H1 (cell line): ENCODE results near the gene OSBPL9. TPM values are rescaled to one million over a fixed set of nuclear protein-coding genes. Genes with fewer than 3 reads are reported as not detected.

Experiments used
- CTCF ChIA-PET: fragments of 300-600 bp; sonication (Branson Sonifier 250); formaldehyde crosslinking; loops from one replicate; lab custom pipeline; 2021; ENCODE audit not compliant: partially characterized antibody; lab: Charles Lee
- POLR2A ChIA-PET: fragments of 300-600 bp; sonication (Branson Sonifier 250); formaldehyde crosslinking; loops from one replicate; lab custom pipeline; 2021; ENCODE audit warnings: inconsistent platforms; ENCODE audit not compliant: partially characterized antibody; lab: Charles Lee
- DNase-seq, 2 experiments: peaks; one replicate each; pipeline versions ENCODE4 v3.0.0 to v3.0.0-alpha.2; 2010 to 2022; ENCODE audit warnings: low spot score in 2 of 2, low read depth in 1 of 2, mixed read lengths in 1 of 2
- FAIRE-seq: peaks from 2 replicates; lab custom pipeline; 2011; peaks lifted over from hg19 to GRCh38; lab: Jason Lieb, UNC
- H2AFZ ChIP-seq: 2 replicates; pipeline ENCODE4 v1.8.1; 2012; ENCODE audit warnings: low read length, inconsistent platforms
- H2AK5ac ChIP-seq: 2 replicates; pipeline ENCODE4 v1.6.1; 2013; ENCODE audit warnings: low read depth, low read length
- H2BK120ac ChIP-seq: replicated peaks from 2 replicates; pipeline ENCODE3; 2013; ENCODE audit warnings: low read depth, low read length, inconsistent platforms
- H2BK12ac ChIP-seq: 2 replicates; pipeline ENCODE4 v1.6.1; 2013; ENCODE audit warnings: low read depth, low read length
- H2BK15ac ChIP-seq: 2 replicates; pipeline ENCODE4 v1.6.1; 2013; ENCODE audit warnings: low read length
- H2BK20ac ChIP-seq: 2 replicates; pipeline ENCODE4 v1.6.1; 2013; ENCODE audit warnings: low read length
- H2BK5ac ChIP-seq: 2 replicates; pipeline ENCODE4 v1.6.1; 2013; ENCODE audit warnings: low read depth, low read length
- H3K14ac ChIP-seq: 2 replicates; pipeline ENCODE4 v1.6.1; 2013; ENCODE audit warnings: inconsistent platforms; ENCODE audit not compliant: insufficient read length
- H3K18ac ChIP-seq: 2 replicates; pipeline ENCODE4 v1.6.1; 2013; ENCODE audit warnings: low read length; ENCODE audit errors: extremely low read depth
- H3K23ac ChIP-seq: 2 replicates; pipeline ENCODE4 v1.6.1; 2013; ENCODE audit warnings: inconsistent platforms; ENCODE audit not compliant: insufficient read length
- H3K23me2 ChIP-seq: 2 replicates; pipeline ENCODE4 v1.6.1; 2013; ENCODE audit warnings: low read depth, low read length
- H3K27ac ChIP-seq: 2 replicates; pipeline ENCODE4 v1.6.1; 2011; ENCODE audit warnings: low read depth, low read length, inconsistent platforms
- H3K27me3 ChIP-seq, 4 experiments: replicated peaks in 1 of 4; 1 replicate in 1 of 4; 2 replicates in 3 of 4; pipeline versions ENCODE4 v1.6.1 to v1.8.1; 2011 to 2013; ENCODE audit warnings: low read length in 3 of 4, mild to moderate bottlenecking in 3 of 4, inconsistent platforms in 2 of 4, mixed read lengths in 2 of 4, moderate library complexity in 1 of 4; ENCODE audit not compliant: control insufficient read depth in 3 of 4, insufficient read depth in 3 of 4; ENCODE audit errors: extremely low read depth in 1 of 4
- H3K36me3 ChIP-seq, 4 experiments: 2 replicates each; pipeline versions ENCODE4 v1.6.1 to v1.8.1; 2011 to 2013; ENCODE audit warnings: mild to moderate bottlenecking in 4 of 4, low read length in 3 of 4, moderate library complexity in 2 of 4, control low read depth in 1 of 4, inconsistent platforms in 1 of 4; ENCODE audit not compliant: insufficient read depth in 4 of 4, control insufficient read depth in 2 of 4
- H3K4ac ChIP-seq: replicated peaks from 2 replicates; pipeline ENCODE3; 2013; ENCODE audit warnings: low read length, low read depth, mixed read lengths, inconsistent platforms; ENCODE audit not compliant: insufficient read length
- H3K4me1 ChIP-seq, 4 experiments: replicated peaks in 1 of 4; 1 replicate in 1 of 4; 2 replicates in 3 of 4; pipeline versions ENCODE4 v1.6.1 to v1.8.1; 2011 to 2013; ENCODE audit warnings: low read length in 3 of 4, inconsistent platforms in 2 of 4, mixed read lengths in 1 of 4; ENCODE audit not compliant: insufficient read depth in 4 of 4, control insufficient read depth in 3 of 4
- H3K4me2 ChIP-seq, 2 experiments: 2 replicates each; pipeline versions ENCODE4 v1.6.1 to v1.8.1; 2011 to 2013; ENCODE audit warnings: low read depth in 2 of 2, low read length in 2 of 2, control low read depth in 1 of 2, inconsistent platforms in 1 of 2, mild to moderate bottlenecking in 1 of 2; ENCODE audit not compliant: insufficient read depth in 1 of 2
- H3K4me3 ChIP-seq, 4 experiments: fragments of 200-600, 300-600 bp in 1 of 4; sonication (generic), shearing (Covaris generic), sonication (Bioruptor Twin) in 1 of 4; 2 replicates each; pipeline versions ENCODE4 v1.5.1 to v1.8.1; 2011 to 2016; ENCODE audit warnings: low read length in 4 of 4, low read depth in 3 of 4, control low read depth in 2 of 4, inconsistent platforms in 2 of 4, mild to moderate bottlenecking in 2 of 4, mixed read lengths in 1 of 4, moderate library complexity in 1 of 4; ENCODE audit not compliant: insufficient read depth in 2 of 4; ENCODE audit errors: extremely low read depth in 1 of 4
- H3K56ac ChIP-seq: replicated peaks from 2 replicates; pipeline ENCODE3; 2013; ENCODE audit warnings: low read depth, mild to moderate bottlenecking, mixed read lengths, low read length, inconsistent platforms; ENCODE audit not compliant: insufficient read length
- H3K79me1 ChIP-seq: 2 replicates; pipeline ENCODE4 v1.6.1; 2013; ENCODE audit warnings: low read depth, low read length, control low read depth
- H3K79me2 ChIP-seq, 2 experiments: 2 replicates each; pipeline versions ENCODE4 v1.6.1 to v1.8.1; 2012 to 2013; ENCODE audit warnings: low read length in 2 of 2, mild to moderate bottlenecking in 2 of 2, inconsistent platforms in 1 of 2; ENCODE audit not compliant: insufficient read depth in 2 of 2, control insufficient read depth in 1 of 2
- H3K9ac ChIP-seq, 4 experiments: replicated peaks in 1 of 4; 1 replicate in 1 of 4; 2 replicates in 3 of 4; pipeline versions ENCODE4 v1.6.1 to v1.8.1; 2011 to 2013; ENCODE audit warnings: low read depth in 3 of 4, low read length in 3 of 4, control low read depth in 2 of 4, mild to moderate bottlenecking in 2 of 4, moderate library complexity in 2 of 4, inconsistent platforms in 1 of 4; ENCODE audit errors: extremely low read depth in 1 of 4
- H3K9me3 ChIP-seq, 2 experiments: 2 replicates each; pipeline versions ENCODE4 v1.6.1 to v1.8.1; 2012 to 2013; ENCODE audit warnings: mild to moderate bottlenecking in 2 of 2, moderate library complexity in 2 of 2, control low read depth in 1 of 2, inconsistent platforms in 1 of 2, low read depth in 1 of 2, low read length in 1 of 2, mixed read lengths in 1 of 2; ENCODE audit not compliant: insufficient read depth in 2 of 2
- H4K20me1 ChIP-seq, 2 experiments: replicated peaks in 1 of 2; 2 replicates each; pipeline versions ENCODE3 to v1.8.1; 2011 to 2013; ENCODE audit warnings: inconsistent platforms in 2 of 2, low read length in 2 of 2, mild to moderate bottlenecking in 1 of 2; ENCODE audit not compliant: insufficient read depth in 2 of 2, control insufficient read depth in 1 of 2
- H4K5ac ChIP-seq: 2 replicates; pipeline ENCODE4 v1.6.1; 2013; ENCODE audit warnings: low read length, low read depth, mixed read lengths, inconsistent platforms; ENCODE audit not compliant: insufficient read length
- H4K8ac ChIP-seq: 2 replicates; pipeline ENCODE4 v1.8.0; 2013; ENCODE audit warnings: mild to moderate bottlenecking, moderate library complexity, low read length, inconsistent platforms; ENCODE audit not compliant: insufficient read depth; ENCODE audit errors: extremely low read depth
- H4K91ac ChIP-seq: replicated peaks from 2 replicates; pipeline ENCODE3; 2013; ENCODE audit warnings: low read length, mixed read lengths, inconsistent platforms; ENCODE audit not compliant: insufficient read length
- CEBPB ChIP-seq: IDR thresholded peaks from 2 replicates; pipeline ENCODE4 v1.6.1; 2012; ENCODE audit warnings: low read depth, low read length
- CREB1 ChIP-seq: IDR thresholded peaks from 2 replicates; pipeline ENCODE4 v1.6.1; 2012; ENCODE audit warnings: inconsistent platforms
- EZH2 ChIP-seq: fragments of 200-600 bp; sonication (generic); IDR thresholded peaks from 2 replicates; pipeline ENCODE4 v1.7.1; 2012; ENCODE audit warnings: low read depth, mild to moderate bottlenecking, moderate library complexity, low read length, inconsistent platforms; ENCODE audit not compliant: severe bottlenecking
- HDAC2 ChIP-seq, 2 experiments: fragments of 300-600 bp in 1 of 2; sonication (generic) in 1 of 2; IDR thresholded peaks; 2 replicates each; pipeline ENCODE4 v1.6.1; 2011 to 2012; ENCODE audit warnings: low read depth in 2 of 2, low read length in 2 of 2, mild to moderate bottlenecking in 2 of 2, moderate library complexity in 2 of 2, borderline replicate concordance in 1 of 2, inconsistent platforms in 1 of 2
- KDM4A ChIP-seq: IDR thresholded peaks from one replicate; pipeline ENCODE4 v1.7.1; 2012; ENCODE audit warnings: low read depth, mild to moderate bottlenecking, moderate library complexity, low read length, inconsistent platforms; ENCODE audit not compliant: severe bottlenecking
- MAFK ChIP-seq: IDR thresholded peaks from 2 replicates; pipeline ENCODE4 v1.6.1; 2012; ENCODE audit warnings: low read depth, mild to moderate bottlenecking, improper control_type of control experiment, low read length
- SP2 ChIP-seq: IDR thresholded peaks from 2 replicates; pipeline ENCODE4 v1.6.1; 2012; ENCODE audit warnings: mild to moderate bottlenecking, low read length, inconsistent platforms
- TAF1 ChIP-seq: IDR thresholded peaks from 2 replicates; pipeline ENCODE4 v1.6.1; 2011; ENCODE audit warnings: mild to moderate bottlenecking, low read depth, low read length
- WGBS, 2 experiments: shearing (Covaris generic) in 1 of 2; methylation state at CpG; one replicate each; pipeline versions ENCODE4 v1.1.6 to v1.1.7; 2013 to 2015; ENCODE audit warnings: low lambda C conversion rate in 2 of 2, mixed read lengths in 2 of 2, inconsistent platforms in 1 of 2, low coverage in 1 of 2, missing lambda C conversion rate in 1 of 2; ENCODE audit not compliant: insufficient replicate concordance in 2 of 2, insufficient coverage in 1 of 2, insufficient read length in 1 of 2; ENCODE audit errors: extremely low coverage in 1 of 2, missing lambda C conversion rate in 1 of 2; 5-methylcytosine and 5-hydroxymethylcytosine counted together
- polyA plus RNA-seq, 7 experiments: library from polyadenylated mRNA; depleted of rRNA in 3 of 7; stranded (reverse) in 5 of 7; unstranded in 2 of 7; fragments of >200 nt in 5 of 7; fragments of 200-250 nt in 2 of 7; gene quantifications; 1 replicate in 5 of 7; 2 replicates in 1 of 7; 4 replicates in 1 of 7; pipeline versions ENCODE4 v1.2.1 to v1.2.3, GENCODE V29; 2011 to 2013; ENCODE audit warnings: missing spikeins in 2 of 7, mixed read lengths in 2 of 7
- total RNA-seq: library from RNA; stranded (reverse); fragmentation: NEBNext Ultra II Directional; extraction: Animal tissue kit (Norgen Biotek cat#: 25700); gene quantifications from 2 replicates; pipeline ENCODE4 v1.2.1, GENCODE V29; 2021
- TF ChIP-seq, protein P1 (sequence below): IDR thresholded peaks from 2 replicates; pipeline ENCODE4 v1.6.1; 2011; ENCODE audit warnings: low read depth, mild to moderate bottlenecking, low read length; ENCODE audit not compliant: insufficient read depth

Gene OSBPL9
- total and polyA plus RNA-seq, 2 of the 8 experiments (the other 6 are each of a cell fraction or from before 2014, with no cell fraction given), result 58.2 to 71.6 TPM

DNA sequence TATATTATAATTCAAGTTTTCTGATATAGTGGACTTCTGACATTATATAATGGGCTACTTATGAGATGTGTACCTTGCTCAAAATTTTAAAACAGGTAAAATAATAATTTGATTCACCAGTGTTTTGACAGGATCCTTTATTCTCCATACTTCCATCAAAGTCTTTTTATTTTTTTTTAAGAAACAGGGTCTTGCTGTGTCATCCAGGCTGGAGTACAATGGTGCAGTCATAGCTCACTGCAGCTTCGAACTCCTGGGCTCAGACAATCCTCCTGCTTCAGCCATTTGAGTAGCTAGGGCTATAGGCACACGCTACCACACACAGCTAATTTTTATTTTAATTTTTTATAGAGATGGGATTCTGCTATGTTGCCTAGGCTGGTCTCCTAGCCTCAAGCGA lies 132.3 kb downstream of the OSBPL9 start:
- Histone ChIP-seq H3K56ac (no peak overlapping the region), H2BK15ac (no peak overlapping the region), H3K4me1 (no peaks in the 10 kb centered on the region; a peak in 1 of 7 replicates), H4K91ac (no peak overlapping the region), H3K9ac (no peak overlapping the region), H3K79me2 (no peaks in the 10 kb centered on the region), H3K14ac (no peak overlapping the region), H3K27me3 (no peaks in the 10 kb centered on the region), H3K27ac (no peak overlapping the region), H2BK120ac (no peak overlapping the region), H2BK12ac (no peak overlapping the region), H2AK5ac (no peak overlapping the region), H2BK20ac (no peak overlapping the region), H3K23me2 (no peaks in the 10 kb centered on the region), H4K5ac (no peak overlapping the region), H3K4me3 (no peak overlapping the region), H4K8ac (no peak overlapping the region), H3K23ac (no peak overlapping the region), H2BK5ac (no peak overlapping the region), H3K18ac (no peak overlapping the region), H3K36me3 (peaks cover 0 to 8% (median 1%) of the 10 kb centered on the region in 4 experiments; a peak in 3 of 8 replicates), H3K4ac (no peak overlapping the region), H2AFZ (no peak overlapping the region), H3K4me2 (no peak overlapping the region), H3K79me1 (no peaks in the 10 kb centered on the region; the same call in 1 of the 2 replicates), H3K9me3 (no peaks in the 10 kb centered on the region), H4K20me1 (no peaks in the 10 kb centered on the region)
- WGBS, 2 experiments, result 80% methylated on average over 3 of the region's 3 CpGs; no CpG with 5 or more reads in 1 of the 2 experiments
- FAIRE-seq, result peak; percentile 19
- ChIA-PET CTCF (interaction anchor here (0.9 to 2.5 kb wide), 3 partner anchors 17 to 83 kb away, joined by 4 to 12 read pairs (median 4); no protein-coding TSS in a partner anchor), POLR2A (no interaction called here)
- TF ChIP-seq MAFK (no peak), TAF1 (no peak), CEBPB (no peak), CREB1 (no peak), HDAC2 (IDR thresholded peaks at IDR 0.05; ENCODE audit: borderline replicate concordance in 1 of 2, low read depth in 2 of 2, low read length in 2 of 2) (no peak), KDM4A (no peak), EZH2 (no peak), SP2 (no peak)
- TF ChIP-seq, protein P1, sequence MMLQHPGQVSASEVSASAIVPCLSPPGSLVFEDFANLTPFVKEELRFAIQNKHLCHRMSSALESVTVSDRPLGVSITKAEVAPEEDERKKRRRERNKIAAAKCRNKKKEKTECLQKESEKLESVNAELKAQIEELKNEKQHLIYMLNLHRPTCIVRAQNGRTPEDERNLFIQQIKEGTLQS, result no peak
- DNase-seq, result no peak
